Measurements from ENCODE around the gene PPP4R3B. TPM values are rescaled to one million over a fixed set of nuclear protein-coding genes. Genes with fewer than 3 reads are reported as not detected.

PPP4R3B gene
- total RNA-seq, 1 experiment from 2014 or later = 40.8 TPM

DNA sequence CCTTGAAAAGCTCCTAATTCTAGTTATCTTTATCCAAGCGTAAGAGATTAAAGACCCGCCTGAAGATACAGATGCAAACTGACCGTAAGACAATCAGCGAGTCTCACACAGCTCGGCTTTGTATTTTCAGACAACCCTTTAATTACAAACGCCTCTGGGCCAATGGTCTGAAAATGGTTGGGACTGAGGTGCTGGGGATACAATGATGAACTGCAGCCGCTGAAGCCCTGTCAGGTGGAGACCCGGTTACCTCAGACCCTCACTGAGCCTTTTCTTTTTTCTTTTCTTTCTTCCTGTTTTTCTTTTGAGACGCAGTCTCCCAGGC lies 98.6 kb downstream of the PPP4R3B start:
- Histone ChIP-seq H3K9me2 (ENCODE audit: insufficient read depth) (no peaks in the 10 kb centered on the region), H3K4me1 (ENCODE audit: control insufficient read depth in 1 of 2, insufficient read depth in 2 of 2, low read length in 2 of 2) (peaks cover 3 to 11% of the 10 kb centered on the region in 2 experiments; a peak in 3 of 4 replicates), H3K9me3 (ENCODE audit: control insufficient read depth in 1 of 2, insufficient read depth in 1 of 2, low read depth in 1 of 2, low read length in 2 of 2) (no peaks in the 10 kb centered on the region), H3K9ac (ENCODE audit: low read length) (peak overlapping the region; percentile 70), H3K27ac (ENCODE audit: low read depth, low read length) (peak overlapping the region; percentile 55), H3K4me2 (ENCODE audit: low read length) (peak overlapping the region; percentile 86), H3K27me3 (ENCODE audit: insufficient read depth, low read length) (no peaks in the 10 kb centered on the region), H3K36me3 (ENCODE audit: control insufficient read depth in 1 of 2, insufficient read depth in 2 of 2, low read length in 2 of 2) (no peaks in the 10 kb centered on the region), H3K4me3 (replicated peaks in 1 of 2; ENCODE audit: low read depth in 1 of 2, low read length in 2 of 2) (peak overlapping the region; percentile 77 to 86), H3K79me2 (ENCODE audit: insufficient read depth, low read length) (0 out of 2 replicates have a peak, but pooled peaks cover 6% of the 10 kb centered on the region), H4K20me1 (ENCODE audit: insufficient read depth) (no peaks in the 10 kb centered on the region), H2AFZ (ENCODE audit: low read depth, low read length, poor library complexity, severe bottlenecking) (peak overlapping the region; percentile 57)
- ChIA-PET POLR2A (interaction anchor here (0.9 to 1.5 kb wide), 5 partner anchors 10 to 99 kb away, joined by 3 to 8 read pairs (median 5); partner anchors contain the start of gene CCDC88A), CTCF (no interaction called here), RAD21 (ENCODE audit: low non-redundant PET in 1 of 2, low total read pairs in 2 of 2, uncharacterized antibody in 2 of 2, unreplicated experiment in 2 of 2) (no interaction called here)
- no peak for DNase-seq (ENCODE audit: low read depth, low spot score)
- peak; percentile 11; the same call in 1 of the 2 replicates for TF ChIP-seq CBX3 (IDR thresholded peaks at IDR 0.05; ENCODE audit: low read depth)
- TF ChIP-seq SP1 (IDR thresholded peaks at IDR 0.05; ENCODE audit: low read depth) = no peak
- no peak for TF ChIP-seq ATF3 (IDR thresholded peaks at IDR 0.05)
- peak; percentile 33; the same call in 1 of the 2 replicates for ATAC-seq
- intact Hi-C loops (cut with micrococcal nuclease) = loop anchor here (10.0 kb wide), 1 partner anchor 614 kb away; no protein-coding TSS in a partner anchor
- BruUV-seq (replicated peaks) = TSS peak; percentile 84

- Histone ChIP-seq H3K4me1 (ENCODE audit: control insufficient read depth in 1 of 2, insufficient read depth in 2 of 2, low read length in 2 of 2) (peaks cover 0 to 3% of the 10 kb centered on the region in 2 experiments; a peak in 1 of 4 replicates), H2AFZ (ENCODE audit: low read depth, low read length, poor library complexity, severe bottlenecking) (no peak overlapping the region), H3K9me2 (ENCODE audit: insufficient read depth) (no peaks in the 10 kb centered on the region), H3K27me3 (ENCODE audit: insufficient read depth, low read length) (no peaks in the 10 kb centered on the region), H3K27ac (ENCODE audit: low read depth, low read length) (no peak overlapping the region), H3K79me2 (ENCODE audit: insufficient read depth, low read length) (no peaks in the 10 kb centered on the region), H4K20me1 (ENCODE audit: insufficient read depth) (no peaks in the 10 kb centered on the region; the same call in 1 of the 2 replicates), H3K9me3 (ENCODE audit: control insufficient read depth in 1 of 2, insufficient read depth in 1 of 2, low read depth in 1 of 2, low read length in 2 of 2) (no peaks in the 10 kb centered on the region), H3K4me3 (replicated peaks in 1 of 2; ENCODE audit: low read depth in 1 of 2, low read length in 2 of 2) (no peak overlapping the region), H3K4me2 (ENCODE audit: low read length) (no peak overlapping the region), H3K36me3 (ENCODE audit: control insufficient read depth in 1 of 2, insufficient read depth in 2 of 2, low read length in 2 of 2) (no peaks in the 10 kb centered on the region), H3K9ac (ENCODE audit: low read length) (no peak overlapping the region)
- CTCF ChIA-PET = interaction anchor here (0.6 kb wide), 1 partner anchor 11 kb away, joined by 3 read pairs; no protein-coding TSS in a partner anchor
- RAD21 ChIA-PET (ENCODE audit: low non-redundant PET in 1 of 2, low total read pairs in 2 of 2, uncharacterized antibody in 2 of 2, unreplicated experiment in 2 of 2) = no interaction called here
- ATAC-seq (peak; percentile 91), DNase-seq (ENCODE audit: low read depth, low spot score) (peak; percentile 38)
- POLR2A ChIA-PET = no interaction called here
- TF ChIP-seq CBX3 (IDR thresholded peaks at IDR 0.05; ENCODE audit: low read depth) (peak; percentile 40; the same call in 1 of the 2 replicates), ATF3 (IDR thresholded peaks at IDR 0.05) (no peak), CTCF (IDR thresholded peaks at IDR 0.05 in 2 of 3, conservative IDR thresholded peaks at IDR 0.05 in 1 of 3; ENCODE audit: borderline replicate concordance in 1 of 3, insufficient read depth in 1 of 3, low read depth in 2 of 3, low read length in 2 of 3) (peak; percentile 43 to 61 (median 58); a peak in 5 of 6 replicates), RAD21 (IDR thresholded peaks at IDR 0.05; ENCODE audit: low read depth) (peak; percentile 67)
- intact Hi-C loops (cut with micrococcal nuclease) = loop anchor here (10.0 kb wide), 1 partner anchor 607 kb away; no protein-coding TSS in a partner anchor
- BruUV-seq (replicated peaks) = no TSS peak
Measured at GRCh38 chr2:55511508-55512124, 105.8 kb downstream of the PPP4R3B start.

Measured in HCT116 (cell line).